ENCODE results near the gene GABARAPL2.

The GABARAPL2 gene

DNA sequence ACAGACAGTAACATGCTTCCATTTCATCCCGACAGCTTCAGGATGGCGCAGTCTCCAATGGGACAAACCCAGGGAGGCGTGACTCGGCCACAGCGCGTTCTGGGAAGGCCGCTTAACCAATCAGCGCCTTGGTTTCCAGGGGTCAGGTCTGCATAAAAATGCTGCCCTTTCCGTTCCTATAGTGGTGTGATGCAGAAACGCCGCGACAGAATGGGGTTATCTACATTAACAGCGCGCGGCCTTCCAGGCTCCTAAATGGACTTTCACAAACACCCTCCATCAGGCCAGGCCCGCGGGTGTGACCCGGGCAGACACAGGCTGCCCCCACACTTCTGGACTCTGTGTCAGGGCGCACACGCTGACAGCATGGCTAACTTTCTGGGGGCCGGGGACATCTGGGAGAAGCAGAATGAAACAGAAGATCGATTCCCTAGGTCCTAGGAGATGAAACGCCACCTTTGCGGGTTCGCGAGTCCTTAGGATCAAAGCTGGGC lies 10.9 kb upstream of the GABARAPL2 start:
- DNase-seq (ENCODE audit: low read depth): no peak

DNA sequence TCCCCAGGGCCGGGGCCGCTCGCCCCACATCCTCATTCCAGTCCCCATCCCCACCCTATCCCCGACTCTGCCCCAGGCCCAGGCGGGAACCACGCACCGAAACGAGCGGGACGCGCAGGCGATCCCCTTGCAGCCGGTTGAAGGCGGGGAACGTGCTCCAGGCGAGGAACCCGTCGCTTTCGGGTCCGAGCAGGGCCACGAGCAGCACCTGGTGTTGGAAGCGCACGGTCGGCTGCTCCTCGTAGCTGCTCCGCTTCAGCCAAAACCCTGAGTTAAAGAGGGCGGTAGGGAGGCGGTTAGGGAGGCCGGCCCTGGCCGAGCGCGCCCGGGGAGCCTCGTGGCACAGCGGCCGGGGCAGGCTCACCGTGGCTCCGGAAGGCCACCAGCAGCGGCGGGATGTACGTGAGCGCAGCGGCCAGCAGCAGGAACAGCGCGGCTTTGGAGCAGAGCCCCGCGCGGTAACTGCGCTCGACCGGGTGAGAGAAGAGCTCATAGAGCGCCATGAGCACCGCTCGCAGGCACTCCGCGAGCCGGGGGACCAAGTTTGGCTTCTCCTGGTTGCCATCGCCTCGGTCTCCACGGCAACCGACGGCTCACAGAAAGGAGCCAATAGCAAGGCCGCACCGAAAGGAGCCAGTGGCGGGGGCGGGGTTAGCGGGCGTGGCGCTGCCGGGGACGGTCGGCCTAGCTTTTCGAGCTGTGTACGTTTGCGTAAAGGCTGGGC lies 10.3 kb upstream of the GABARAPL2 start, which contains the start of gene TMEM231:
Gene TMEM231, minus strand, starts transcription at position 546 of the 724 bp plus-strand sequence. Its CDS starts 43 bp downstream, at position 503.
- DNase-seq (ENCODE audit: low read depth): peak; percentile 97

DNA sequence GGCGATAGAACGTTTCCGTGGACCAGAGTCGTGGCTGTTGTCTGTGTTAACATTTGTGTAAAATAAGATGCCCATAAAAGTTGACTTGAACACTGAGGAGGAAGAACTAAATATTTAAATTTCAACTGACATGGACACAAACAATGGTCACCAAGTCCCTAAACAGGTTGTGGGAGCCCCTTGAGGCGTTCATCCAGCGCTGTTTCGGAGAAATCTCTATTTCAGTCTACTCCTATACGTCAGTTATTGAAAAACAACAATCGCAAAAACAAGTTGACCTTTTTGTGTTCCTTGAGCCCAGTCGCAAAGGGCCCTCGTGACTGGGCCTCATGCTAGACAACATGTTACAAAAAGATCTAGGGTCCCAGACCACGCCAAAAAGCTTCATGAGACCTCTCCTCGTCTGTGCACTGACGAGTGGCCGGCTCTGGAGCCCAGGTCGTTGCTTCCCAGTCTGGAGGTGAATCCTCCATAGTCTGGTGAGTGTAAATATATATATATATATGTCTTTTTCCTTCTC lies 9.7 kb upstream of the GABARAPL2 start:
- DNase-seq (ENCODE audit: low read depth): no peak

DNA sequence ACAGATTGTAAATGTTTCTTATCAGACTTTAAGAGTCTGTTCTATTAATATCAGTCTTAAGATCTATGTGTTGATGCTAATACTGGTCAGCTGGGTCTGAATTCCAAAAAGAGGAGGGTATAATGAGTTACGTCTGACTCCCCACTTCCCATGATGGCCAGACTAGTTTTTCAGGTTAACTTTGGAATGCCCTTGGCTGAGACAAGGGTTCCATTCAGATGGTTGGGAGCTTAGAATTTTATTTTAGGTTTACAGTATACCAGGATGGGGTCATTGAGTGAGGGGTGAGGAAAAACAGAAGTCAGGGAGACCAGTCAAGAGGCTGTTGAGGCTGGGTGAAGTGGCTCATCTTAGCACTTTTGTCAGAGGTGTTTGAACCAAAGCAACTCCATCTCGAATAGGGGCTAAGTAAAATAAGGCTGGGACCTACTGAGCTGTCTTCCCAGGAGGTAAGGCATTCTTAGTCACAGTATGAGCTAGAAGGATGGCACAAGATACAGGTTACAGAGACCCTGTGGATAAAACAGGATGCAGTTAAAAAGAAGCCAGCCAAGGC lies 7.3 kb upstream of the GABARAPL2 start:
- no peak for DNase-seq (ENCODE audit: low read depth)

DNA sequence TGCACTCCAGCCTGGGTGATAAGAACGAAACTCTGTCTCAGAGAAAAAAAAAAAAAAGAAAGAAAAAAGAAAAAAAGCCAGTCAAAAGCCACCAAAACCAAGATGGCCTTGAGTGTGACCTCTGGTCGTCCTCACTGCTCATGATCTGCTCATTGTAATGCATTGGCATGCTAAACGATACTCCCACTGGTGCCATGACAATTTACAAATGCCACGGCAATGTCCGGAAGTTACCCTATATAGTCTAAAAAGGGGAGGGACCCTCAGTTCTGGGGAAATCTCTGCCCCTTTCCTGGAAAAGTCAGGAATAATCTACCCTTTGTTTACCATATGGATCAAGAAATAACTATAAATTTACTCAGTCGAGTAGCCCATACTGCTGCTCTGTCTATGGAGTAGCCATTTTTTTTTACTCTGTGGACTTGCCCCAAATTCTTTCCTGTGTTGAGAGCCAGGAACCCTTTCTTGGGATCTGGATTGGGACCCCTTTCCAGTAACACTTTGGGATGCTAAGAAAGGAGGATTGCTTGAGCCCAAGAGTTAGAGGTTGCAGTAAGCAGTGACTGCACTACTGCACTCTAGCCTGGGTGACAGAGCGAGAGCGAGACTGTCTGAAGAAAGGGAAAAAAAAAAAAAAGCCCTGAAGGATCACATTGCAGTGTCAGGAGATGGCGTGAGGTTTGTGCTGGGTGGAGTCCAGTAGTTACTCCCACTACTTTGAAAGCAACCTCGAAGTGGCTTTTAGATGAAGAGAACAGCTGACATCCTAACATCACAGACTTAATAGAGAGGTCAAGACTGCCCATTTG lies 6.4 kb upstream of the GABARAPL2 start:
- DNase-seq (ENCODE audit: low read depth): no peak

DNA sequence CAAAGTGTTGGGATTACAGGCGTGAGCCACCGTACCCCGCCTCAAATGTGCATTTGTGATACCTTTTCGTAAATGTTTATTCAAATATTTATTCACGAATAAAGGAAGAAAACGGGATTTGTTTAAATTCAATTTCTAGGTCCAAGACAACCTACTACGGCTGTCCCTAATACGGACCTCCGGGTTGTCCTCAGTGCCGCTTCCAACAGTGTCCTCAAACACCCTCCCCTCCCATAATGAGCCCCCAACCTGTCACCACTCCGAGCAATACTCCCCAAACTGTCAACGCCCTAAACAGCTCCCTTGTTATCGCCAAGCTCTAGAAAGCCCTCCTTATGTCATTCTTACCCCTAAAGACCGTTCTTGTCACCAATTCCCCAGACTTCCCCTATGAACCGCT lies 539 bp upstream of the GABARAPL2 start:
- DNase-seq (ENCODE audit: low read depth): no peak

DNA sequence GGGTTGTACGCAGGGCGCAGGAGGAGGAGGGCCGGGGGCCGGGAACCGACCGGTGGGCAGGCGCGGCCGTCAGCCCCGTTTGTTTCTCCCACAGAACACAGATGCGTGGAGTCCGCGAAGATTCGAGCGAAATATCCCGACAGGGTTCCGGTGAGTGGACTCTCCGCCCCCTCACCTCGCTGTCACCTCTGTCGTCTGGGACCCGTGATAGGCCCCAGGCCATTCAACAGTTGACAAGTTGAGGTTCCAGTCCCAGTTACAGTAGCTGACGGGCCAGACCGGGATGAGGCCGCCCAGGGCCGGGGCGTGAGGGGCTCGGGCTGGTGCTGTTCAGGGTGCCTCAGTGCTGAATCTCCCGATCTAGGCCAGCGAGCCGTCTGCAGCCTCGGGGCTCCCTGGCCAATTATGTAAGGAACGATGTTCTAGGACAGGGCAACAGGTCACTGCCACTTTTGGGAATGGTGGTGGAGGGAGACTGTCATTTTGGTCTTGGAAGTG lies 628 bp downstream of the GABARAPL2 start:
- DNase-seq (ENCODE audit: low read depth): peak; percentile 14

DNA sequence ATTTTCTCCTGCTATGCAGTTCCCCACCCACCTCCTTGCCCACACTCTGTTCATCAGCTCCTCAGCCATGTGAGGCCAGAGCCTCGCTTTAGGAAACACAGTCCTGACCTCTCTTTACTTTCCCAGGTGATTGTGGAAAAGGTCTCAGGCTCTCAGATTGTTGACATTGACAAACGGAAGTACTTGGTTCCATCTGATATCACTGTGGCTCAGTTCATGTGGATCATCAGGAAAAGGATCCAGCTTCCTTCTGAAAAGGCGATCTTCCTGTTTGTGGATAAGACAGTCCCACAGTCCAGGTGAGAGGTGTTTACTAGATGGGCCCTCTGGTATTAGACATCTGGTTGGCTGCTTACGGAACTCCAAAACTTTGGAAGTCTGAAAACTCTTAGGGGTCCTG lies 1.7 kb downstream of the GABARAPL2 start:
- DNase-seq (ENCODE audit: low read depth): no peak

DNA sequence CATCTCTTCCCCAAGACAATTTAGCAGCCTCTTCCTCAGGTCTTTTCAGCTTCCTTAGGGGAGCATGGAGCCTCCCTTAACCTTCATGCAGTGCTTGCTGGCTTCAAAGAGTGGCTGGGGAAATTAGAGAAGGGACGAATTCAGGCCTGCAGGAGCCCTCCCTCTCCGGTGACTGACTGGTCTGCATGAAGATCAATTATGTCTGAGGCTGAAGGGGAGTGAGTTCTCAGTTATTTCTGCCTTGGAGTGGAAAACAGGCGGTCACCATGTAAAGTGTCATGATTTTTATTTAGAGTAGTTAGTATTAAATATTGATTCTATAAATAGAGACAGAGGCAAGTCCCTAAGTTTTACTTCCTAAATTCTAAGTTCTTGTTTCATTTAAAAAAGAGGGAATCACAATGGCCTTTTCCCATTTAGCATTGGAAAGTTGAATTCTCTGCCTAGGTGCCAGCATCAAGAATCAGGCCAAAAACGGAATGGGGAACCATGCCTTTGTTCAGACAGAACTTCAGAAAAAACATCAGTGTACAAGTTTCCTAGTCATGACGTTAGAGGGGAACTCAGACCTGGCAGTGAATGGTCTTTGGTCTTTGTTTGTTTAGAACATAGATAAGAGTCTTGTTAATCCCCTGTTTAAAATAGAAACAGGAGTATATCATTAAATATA lies 4.4 kb downstream of the GABARAPL2 start:
- DNase-seq (ENCODE audit: low read depth): no peak

DNA sequence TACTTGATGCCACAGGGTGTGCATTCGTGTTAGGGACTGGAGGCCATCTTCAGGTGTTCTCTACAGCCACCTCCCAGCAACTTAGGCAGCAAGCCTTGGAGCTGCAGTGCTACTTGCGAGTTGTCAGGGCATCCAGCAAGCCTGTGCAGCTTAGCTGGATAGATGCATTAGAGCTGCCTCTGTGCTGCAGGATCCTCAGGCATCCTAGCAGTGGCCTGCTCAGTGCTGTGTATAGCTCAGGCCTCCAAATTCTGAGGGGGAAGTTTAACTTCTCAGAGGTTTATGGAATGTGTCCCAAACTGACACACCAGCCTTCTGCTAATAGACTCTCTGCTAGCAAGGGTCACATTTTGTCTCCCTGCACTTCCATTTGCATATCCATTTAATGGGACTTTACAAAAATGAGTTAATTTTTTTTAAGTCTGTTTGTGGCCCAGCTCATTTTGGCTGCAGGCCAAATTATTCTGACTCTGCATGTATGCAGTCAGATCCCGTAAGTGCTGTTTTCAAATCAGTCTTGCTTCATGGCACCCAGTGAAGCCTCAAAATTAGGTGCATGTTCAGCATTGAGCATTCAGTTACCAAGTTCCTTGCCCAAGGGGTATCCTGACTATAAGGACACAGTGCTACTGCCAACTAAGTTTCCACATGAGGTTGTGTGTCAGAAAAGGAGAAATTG lies 6.8 kb downstream of the GABARAPL2 start:
- no peak for DNase-seq (ENCODE audit: low read depth)

DNA sequence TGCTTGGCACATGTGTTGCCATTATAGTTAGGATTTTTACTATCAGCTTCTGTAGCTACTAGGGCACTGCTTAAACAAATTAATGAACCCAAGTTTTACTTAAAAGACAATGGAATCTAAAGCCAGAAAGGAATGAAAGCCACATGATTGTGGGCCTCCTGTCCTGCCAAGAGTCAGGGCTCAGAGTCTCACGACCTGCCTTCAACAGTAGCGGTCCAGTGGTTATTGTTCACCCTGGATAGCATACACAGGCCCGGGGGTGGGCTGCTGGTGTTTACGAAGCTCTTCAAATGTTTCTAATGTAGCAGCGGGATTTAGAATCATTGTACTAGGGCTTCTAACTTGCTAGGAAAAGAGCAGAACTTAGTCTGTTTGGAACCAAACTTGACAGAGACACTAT lies 7.8 kb downstream of the GABARAPL2 start:
- no peak for DNase-seq (ENCODE audit: low read depth)

DNA sequence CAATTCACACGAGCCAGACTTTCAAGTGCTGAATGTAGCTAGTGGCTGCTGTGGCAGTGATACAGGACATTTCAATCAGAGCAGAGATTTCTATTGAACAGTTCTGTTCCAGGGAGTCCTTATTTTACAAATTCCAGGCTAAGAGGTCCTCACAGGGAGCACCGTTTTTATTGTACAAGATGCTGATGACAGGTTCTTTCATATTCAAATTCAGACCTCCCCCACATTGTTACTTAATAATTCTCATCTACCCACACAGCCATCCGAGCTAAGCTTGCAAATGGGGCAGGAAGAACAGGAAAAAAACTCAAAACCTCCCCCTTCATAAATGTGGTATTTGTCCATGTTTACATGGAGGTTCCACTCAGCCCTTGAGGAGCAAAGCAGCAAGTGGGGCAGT lies 9.8 kb downstream of the GABARAPL2 start:
- DNase-seq (ENCODE audit: low read depth): no peak

DNA sequence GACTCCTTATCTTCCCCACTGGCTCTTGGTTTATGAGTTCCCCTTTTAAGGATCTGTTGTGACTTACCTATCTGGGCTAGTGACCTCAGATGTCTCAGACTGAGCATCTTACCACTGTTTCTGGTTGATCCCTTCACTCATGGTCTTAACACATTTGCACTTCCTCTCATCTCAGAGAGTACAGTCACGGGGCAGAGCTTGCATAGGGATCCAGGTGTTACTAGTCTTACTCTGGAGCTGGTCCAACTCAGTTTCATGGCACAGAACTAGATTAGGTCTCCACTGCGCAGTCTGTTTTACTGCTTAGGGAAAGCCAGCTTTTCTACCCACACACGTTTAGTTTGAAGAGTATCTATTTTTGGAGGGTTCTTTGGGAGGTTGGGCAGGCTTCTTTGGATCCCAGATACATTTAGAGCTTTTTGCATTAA lies 10.2 kb downstream of the GABARAPL2 start:
- DNase-seq (ENCODE audit: low read depth): no peak

DNA sequence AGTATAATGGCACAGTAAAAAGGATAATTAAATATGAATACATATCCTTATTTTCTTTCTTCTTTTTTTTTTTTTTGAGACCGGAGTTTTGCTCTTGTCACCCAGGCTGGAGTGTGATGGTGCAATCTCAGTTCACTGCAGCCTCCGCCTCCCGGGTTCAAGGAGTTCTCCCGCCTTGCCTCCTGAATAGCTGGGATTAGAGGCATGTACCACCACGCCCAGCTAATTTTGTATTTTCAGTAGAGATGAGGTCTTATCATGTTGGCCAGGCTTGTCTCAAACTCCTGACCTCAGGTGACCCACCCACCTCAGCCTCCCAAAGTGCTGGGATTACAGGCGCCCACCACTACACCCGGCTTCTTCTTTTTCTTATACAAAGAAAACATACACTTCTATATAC lies 12.0 kb downstream of the GABARAPL2 start:
- DNase-seq (ENCODE audit: low read depth): no peak

DNA sequence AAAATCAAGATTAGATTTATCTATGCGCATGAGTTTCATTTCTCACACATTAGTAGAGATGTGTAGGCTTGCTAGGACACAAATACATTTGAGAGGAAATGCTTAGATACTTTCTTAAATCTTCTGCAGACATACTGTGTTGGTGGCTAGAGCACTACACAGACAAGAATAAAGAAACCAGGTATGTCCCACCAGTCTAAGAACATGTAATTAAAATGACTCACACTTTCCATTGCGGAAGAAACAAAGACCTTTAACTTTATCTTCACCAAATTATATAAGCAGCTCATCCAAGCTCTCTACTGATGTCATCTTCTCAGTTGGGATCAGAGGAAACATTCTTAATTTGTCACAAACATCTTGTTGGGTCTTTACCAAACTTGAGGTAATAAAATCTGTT lies 12.5 kb downstream of the GABARAPL2 start:
- no peak for DNase-seq (ENCODE audit: low read depth)

DNA sequence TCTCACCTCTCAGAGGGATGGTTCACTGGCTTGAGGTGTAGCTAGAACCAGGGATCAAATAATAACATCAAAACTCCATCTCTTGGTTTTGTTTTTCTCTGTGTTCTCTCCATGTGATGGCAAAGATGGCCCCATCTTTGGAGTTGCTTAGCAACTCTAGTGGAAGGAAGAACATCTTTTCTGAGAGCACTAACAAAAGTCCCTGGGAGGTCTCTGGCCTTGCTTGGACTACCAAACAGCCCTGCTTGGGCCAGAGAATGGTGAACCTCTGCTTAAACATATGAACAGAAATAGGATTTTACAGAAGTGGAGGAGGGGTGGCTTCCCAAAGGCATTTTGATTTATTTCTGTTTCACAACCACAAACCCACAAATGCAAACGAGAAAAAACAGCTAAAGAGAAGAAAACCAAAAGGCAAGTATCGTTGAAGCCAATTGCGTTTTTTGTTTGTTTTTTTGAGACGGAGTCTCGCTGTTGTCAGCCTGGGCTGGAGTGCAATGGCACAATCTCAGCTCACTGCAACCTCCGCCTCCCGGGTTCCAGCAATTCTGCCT lies 13.2 kb downstream of the GABARAPL2 start:
- no peak for DNase-seq (ENCODE audit: low read depth)

DNA sequence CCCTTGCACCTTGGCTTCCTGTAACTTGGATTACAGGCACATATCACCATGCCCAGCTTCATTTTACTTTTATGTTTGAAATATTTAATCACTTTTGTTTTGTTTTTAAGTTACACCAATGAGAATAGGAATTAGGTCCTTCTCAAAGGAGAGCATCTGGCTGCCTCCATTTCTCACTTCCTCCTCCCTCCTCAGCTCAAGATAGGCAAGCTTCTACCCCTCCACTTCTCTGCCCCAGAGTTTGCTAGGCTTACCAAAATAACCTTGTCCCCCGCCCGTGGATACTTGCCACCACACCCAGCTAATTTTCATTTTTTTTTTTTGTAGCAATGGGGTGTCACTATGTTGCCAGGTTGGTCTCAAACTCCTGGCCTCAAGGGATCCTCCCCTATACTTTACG lies 17.9 kb downstream of the GABARAPL2 start:
- no peak for DNase-seq (ENCODE audit: low read depth)

DNA sequence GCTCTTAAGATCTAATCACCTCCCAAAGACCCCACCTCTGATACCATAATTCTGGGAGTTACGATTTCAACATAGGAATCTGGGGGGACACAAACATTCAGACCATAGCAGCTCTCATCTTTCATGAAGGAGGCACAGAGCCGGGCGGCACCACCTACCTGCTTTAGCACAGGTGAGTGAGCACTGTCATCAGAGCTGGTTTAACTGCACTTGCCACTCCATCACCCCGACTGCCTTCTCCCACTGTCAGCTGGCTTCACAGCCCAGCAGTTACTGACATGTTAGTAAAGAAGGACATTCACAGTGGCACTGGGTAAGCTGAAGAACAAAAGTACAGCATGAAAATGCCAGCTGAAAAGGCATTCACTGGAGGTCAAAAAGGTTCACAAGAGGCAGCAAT lies 22.5 kb downstream of the GABARAPL2 start:
- DNase-seq (ENCODE audit: low read depth): no peak

DNA sequence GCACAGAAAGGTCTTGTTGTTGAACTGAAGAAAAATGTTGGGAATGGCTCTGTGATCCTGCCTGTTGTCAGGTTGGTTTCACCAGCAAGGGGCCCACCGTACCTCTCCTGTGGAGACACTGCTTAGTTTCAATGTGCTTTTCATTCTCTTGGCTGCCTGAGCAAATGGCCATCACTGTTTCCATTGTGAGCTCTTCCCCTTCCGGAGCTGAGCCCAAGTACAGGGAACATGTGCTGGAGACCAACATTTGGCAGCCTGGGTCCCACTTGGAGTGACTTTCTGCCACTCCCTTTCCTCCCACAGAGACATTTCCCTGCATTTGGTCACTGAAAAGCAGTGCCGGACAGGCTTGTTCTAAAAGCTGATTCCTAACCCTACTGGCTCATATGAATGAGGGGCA lies 23.1 kb downstream of the GABARAPL2 start:
- no peak for DNase-seq (ENCODE audit: low read depth)

DNA sequence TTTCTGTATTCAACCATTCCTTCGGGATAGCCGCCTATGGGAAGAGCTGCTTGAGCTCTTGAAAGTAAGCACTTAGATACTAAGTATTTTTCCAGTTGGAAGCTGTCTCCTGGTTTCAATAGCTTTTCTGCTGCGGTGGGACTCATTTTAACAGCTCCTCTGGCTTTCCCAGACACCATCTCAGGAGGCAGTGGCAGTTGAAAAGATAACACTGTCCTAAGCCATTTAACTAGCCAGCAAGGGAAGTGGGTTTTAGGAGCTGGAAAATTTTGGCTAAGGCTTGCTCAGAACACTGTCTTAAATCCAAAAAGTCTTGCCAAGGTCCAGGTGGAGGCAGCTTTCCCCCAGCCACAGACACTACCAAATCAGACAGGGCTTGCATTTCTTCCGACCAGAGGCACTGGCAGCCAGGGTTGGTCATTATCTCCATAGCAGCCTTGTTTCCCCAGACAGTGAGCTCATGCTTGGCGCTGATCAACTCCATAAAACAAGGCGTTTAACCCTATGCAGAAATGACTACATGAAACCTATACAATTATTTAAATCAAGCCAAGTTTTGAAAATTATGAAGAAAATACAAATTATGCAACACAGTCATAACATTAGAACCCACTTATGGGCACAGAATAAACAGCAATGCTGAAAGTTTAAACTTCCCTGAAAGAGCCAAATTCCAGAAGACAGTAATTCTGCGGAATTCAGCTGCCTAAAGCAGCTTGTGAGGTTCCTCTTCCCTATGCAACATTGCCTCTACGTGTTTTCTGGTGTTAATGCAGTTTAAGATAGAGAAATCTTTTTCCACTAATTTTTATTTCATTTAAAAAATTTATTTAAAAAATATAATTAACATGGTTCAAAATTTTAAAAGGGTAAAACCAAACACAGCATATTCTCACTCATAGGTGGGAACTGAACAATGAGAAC lies 25.0 kb downstream of the GABARAPL2 start:
- no peak for DNase-seq (ENCODE audit: low read depth)

All from T follicular helper cell (primary cell).